PC-3 (cell line): Measurements from ENCODE around the gene C11orf68.
"Not testable (repeated sequence)": the region's sequence is repeated elsewhere in the genome, so short reads cannot be mapped to it uniquely, and the experiment has no call there.

Experiments
- EZH2phosphoT487 ChIP-seq: fragments of 300-600 bp; sonication (generic); IDR thresholded peaks from 2 replicates; pipeline ENCODE4 v1.6.1; 2018; ENCODE audit warnings: mild to moderate bottlenecking, antibody characterized with exemption, low read length, borderline replicate concordance
- TF ChIP-seq, protein P1 (sequence below): fragments of 300-600 bp; sonication (generic); conservative IDR thresholded peaks from 2 replicates; pipeline ENCODE4 v1.5.1; 2017; ENCODE audit warnings: antibody characterized with exemption, low read depth, mild to moderate bottlenecking, low read length

DNA sequence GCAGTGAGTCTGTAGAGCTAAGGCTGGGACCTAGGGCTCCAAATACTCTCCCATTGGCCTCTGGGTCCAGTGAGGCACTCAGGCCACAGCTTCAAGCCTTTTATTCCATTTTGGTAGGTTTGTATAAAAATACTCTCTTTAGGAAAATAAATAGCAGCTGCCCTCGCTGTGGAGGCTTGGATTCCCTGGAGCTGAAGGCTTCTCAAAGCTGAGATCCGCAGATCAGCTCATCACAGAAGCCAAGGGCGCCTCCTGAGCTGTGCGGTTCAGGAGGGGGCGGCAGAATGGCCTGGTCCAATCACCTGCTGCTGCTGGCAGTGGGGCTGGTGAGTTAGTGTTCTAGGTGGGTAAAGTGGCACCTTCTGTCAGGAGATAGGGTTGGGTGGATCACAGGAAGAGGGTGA, 26.7 kb downstream of the C11orf68 start:
- not testable (repeated sequence) for TF ChIP-seq EZH2phosphoT487
- TF ChIP-seq, protein P1, sequence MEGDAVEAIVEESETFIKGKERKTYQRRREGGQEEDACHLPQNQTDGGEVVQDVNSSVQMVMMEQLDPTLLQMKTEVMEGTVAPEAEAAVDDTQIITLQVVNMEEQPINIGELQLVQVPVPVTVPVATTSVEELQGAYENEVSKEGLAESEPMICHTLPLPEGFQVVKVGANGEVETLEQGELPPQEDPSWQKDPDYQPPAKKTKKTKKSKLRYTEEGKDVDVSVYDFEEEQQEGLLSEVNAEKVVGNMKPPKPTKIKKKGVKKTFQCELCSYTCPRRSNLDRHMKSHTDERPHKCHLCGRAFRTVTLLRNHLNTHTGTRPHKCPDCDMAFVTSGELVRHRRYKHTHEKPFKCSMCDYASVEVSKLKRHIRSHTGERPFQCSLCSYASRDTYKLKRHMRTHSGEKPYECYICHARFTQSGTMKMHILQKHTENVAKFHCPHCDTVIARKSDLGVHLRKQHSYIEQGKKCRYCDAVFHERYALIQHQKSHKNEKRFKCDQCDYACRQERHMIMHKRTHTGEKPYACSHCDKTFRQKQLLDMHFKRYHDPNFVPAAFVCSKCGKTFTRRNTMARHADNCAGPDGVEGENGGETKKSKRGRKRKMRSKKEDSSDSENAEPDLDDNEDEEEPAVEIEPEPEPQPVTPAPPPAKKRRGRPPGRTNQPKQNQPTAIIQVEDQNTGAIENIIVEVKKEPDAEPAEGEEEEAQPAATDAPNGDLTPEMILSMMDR = not testable (repeated sequence)
